Heart left ventricle (tissue), 16 donors: ENCODE data around the gene STK11. TPM values are rescaled to one million over a fixed set of nuclear protein-coding genes. Genes with fewer than 3 reads are reported as not detected.
A peak's percentile ranks its signal among the peaks of the same experiment; 100 is the strongest.

ENCODE experiments used
- ATAC-seq, 4 donors: fragments of 200-7000 bp; cut with Tn5 transposase; one replicate each; pipeline ENCODE4 v1.9.1; 2020 to 2022; ENCODE audit warnings: moderate library complexity in 4 of 4, mild to moderate bottlenecking in 3 of 4, moderate number of reproducible peaks in 1 of 4
- DNase-seq, 5 donors: peaks; one replicate each; pipeline ENCODE4 v3.0.0-alpha.2; 2020
- H3K27ac ChIP-seq, 12 donors: fragments of 200-600 bp; sonication (generic) in 4 of 12; one replicate each; pipeline versions ENCODE4 v1.5.0 to v1.8.0; 2016 to 2022; ENCODE audit warnings: mild to moderate bottlenecking in 2 of 12
- H3K27me3 ChIP-seq, 9 donors: fragments of 200-600 bp; sonication (generic) in 2 of 9; one replicate each; pipeline versions ENCODE4 v1.5.1 to v1.8.0; 2016 to 2022; ENCODE audit warnings: mild to moderate bottlenecking in 3 of 9
- H3K36me3 ChIP-seq, 9 donors: fragments of 200-600 bp; sonication (generic) in 2 of 9; one replicate each; pipeline versions ENCODE4 v1.5.0 to v1.8.0; 2018 to 2022; ENCODE audit warnings: mild to moderate bottlenecking in 2 of 9
- H3K4me1 ChIP-seq, 12 donors: fragments of 200-600 bp; sonication (generic) in 4 of 12; one replicate each; pipeline versions ENCODE4 v1.5.0 to v1.8.0; 2016 to 2022; ENCODE audit warnings: mild to moderate bottlenecking in 3 of 12
- H3K4me3 ChIP-seq, 12 donors: fragments of 200-600 bp; sonication (generic) in 4 of 12; one replicate each; pipeline versions ENCODE4 v1.5.0 to v1.8.0; 2017 to 2022; ENCODE audit warnings: mild to moderate bottlenecking in 9 of 12, moderate library complexity in 4 of 12
- H3K9me3 ChIP-seq, 12 donors: fragments of 200-600 bp; sonication (generic) in 4 of 12; one replicate each; pipeline versions ENCODE4 v1.5.0 to v1.8.0; 2016 to 2022; ENCODE audit warnings: mild to moderate bottlenecking in 1 of 12
- CTCF ChIP-seq, 12 donors: fragments of 200-600 bp; sonication (generic) in 4 of 12; IDR thresholded peaks; one replicate each; pipeline versions ENCODE4 v1.5.0 to v1.8.0; 2018 to 2022; ENCODE audit warnings: antibody characterized with exemption in 12 of 12, mild to moderate bottlenecking in 5 of 12
- POLR2A ChIP-seq, 2 donors: fragments of 450-650 bp; IDR thresholded peaks; one replicate each; pipeline ENCODE4 v1.6.1; 2017; ENCODE audit warnings: antibody characterized with exemption in 2 of 2, mild to moderate bottlenecking in 2 of 2, moderate library complexity in 2 of 2
- WGBS, 4 donors: extraction: QIAGEN DNeasy Blood & Tissue Kit in 2 of 4; methylation state at CpG; one replicate each; pipeline versions ENCODE4 v1.1.5 to v1.1.7; 2013 to 2018; 5-methylcytosine and 5-hydroxymethylcytosine counted together
- intact Hi-C, 10 donors: fragments of 100-400 bp; cut with DNase I; formaldehyde crosslinking; loops; one replicate each; pipeline versions ENCODE4 v1.11.1 to v1.14.2; 2022
- polyA plus RNA-seq, 2 donors: library from polyadenylated mRNA; stranded (reverse); fragments of 200-250 nt; gene quantifications; one replicate each; pipeline ENCODE4 v1.2.3, GENCODE V29; 2013
- total RNA-seq, 9 donors: library from RNA; depleted of rRNA in 2 of 9; stranded (reverse); fragments of >200 nt in 2 of 9; fragmentation: NEBNext Ultra II Directional in 3 of 9; extraction: Animal tissue kit (Norgen Biotek cat#: 25700) in 3 of 9; gene quantifications; one replicate each; pipeline versions ENCODE4 v1.1.0 to v1.2.4, GENCODE V29; 2016 to 2023
- donor health status: ischemic (EF 13 %, LVEDD 7.1; RV severe dilation, severe dysfunction).
- donor health status: healthy with polysubstance abuse.
- donor health status: DM: no; HTN: yes; CAD: no.
- donor health status: DM: no; HTN: no; CAD: no.
- donor health status: ischemic (EF 25% LVEDD 6.9; RV normal size, moderate dysfunction).
- donor health status: ischemic (EF 25% LVEDD 5.7; RV mildly dilated, moderate dysfunction).
- donor health status: healthy.
- donor health status: DM: yes; HTN: yes; CAD: no.
- donor health status: ischemic (EF 35%, LVEDD 5.7; RV mildly dilated, moderate dysfunction).
- donor health status: nonischemic (EF 11% LVEDD 7.7; RV severe dilation, severe dysfunction).
- donor health status: DM: yes; HTN: yes; CAD: no.
- donor health status: PGD.
- donor health status: ischemic (EF 29% LVEDD 5.4; RV normal size, mild dysfunction).
- donor health status: nonischemic (EF 23%, LVEDD 6.1; RV moderate dilation, normal function).

STK11 gene
- total and polyA plus RNA-seq, 11 donors: 44.7 to 92.0 (median 50.7) TPM

- H3K36me3 ChIP-seq: peaks cover 2 to 52% (median 48%) of the 10 kb centered on the region in 9 donors
- intact Hi-C loops: loop anchor here in 6 of 10 donors (5.0 to 10.0 kb wide), 7 partner anchors 83 to 783 kb away; partner anchors contain the start of genes DAZAP1 (in 2 of the 6), GAMT (in 2 of the 6), ADAMTSL5 (in 1 of the 6) and GPX4 (in 1 of the 6)
- peak overlapping the region in 11 of 12 donors; percentile 17 to 100 (median 98) for H3K27ac ChIP-seq
- ATAC-seq: no peak
- TF ChIP-seq POLR2A (IDR thresholded peaks at IDR 0.05) (no peak), CTCF (IDR thresholded peaks at IDR 0.05) (no peak)
- H3K4me3 ChIP-seq: peak overlapping the region in 10 of 12 donors; percentile 33 to 92 (median 72)
- no peaks in the 10 kb centered on the region for H3K27me3 ChIP-seq
- peak in 1 of 5 donors; percentile 43 for DNase-seq
- peaks cover 13 to 91% (median 82%) of the 10 kb centered on the region in 12 donors for H3K4me1 ChIP-seq
- WGBS, 4 donors: 50 to 61% (median 57%) methylated on average over 35 to 37 of the region's 37 CpGs
- H3K9me3 ChIP-seq: no peaks in the 10 kb centered on the region
These were observed 66.2 kb downstream of the STK11 start for GRCh38 chr19:1271528-1272422.

GRCh38 chr19:1272423-1273262 lies 67.1 kb downstream of the STK11 start:
- intact Hi-C loops: loop anchor here in 6 of 10 donors (5.0 to 10.0 kb wide), 7 partner anchors 82 to 782 kb away; partner anchors contain the start of genes DAZAP1 (in 2 of the 6), GAMT (in 2 of the 6), ADAMTSL5 (in 1 of the 6) and GPX4 (in 1 of the 6)
- H3K4me3 ChIP-seq: peak overlapping the region in 7 of 12 donors; percentile 23 to 92 (median 72)
- H3K4me1 ChIP-seq: peaks cover 8 to 83% (median 77%) of the 10 kb centered on the region in 12 donors
- H3K9me3 ChIP-seq: no peaks in the 10 kb centered on the region
- ATAC-seq (no peak), DNase-seq (no peak)
- H3K36me3 ChIP-seq: peaks cover 2 to 60% (median 48%) of the 10 kb centered on the region in 9 donors
- WGBS, 4 donors: 66 to 72% (median 68%) methylated on average over 33 of the region's 33 CpGs
- peak overlapping the region in 10 of 12 donors; percentile 3 to 100 (median 98) for H3K27ac ChIP-seq
- TF ChIP-seq CTCF (IDR thresholded peaks at IDR 0.05): no peak
- no peaks in the 10 kb centered on the region for H3K27me3 ChIP-seq

- WGBS, 4 donors: 65 to 79% (median 69%) methylated on average over 24 to 25 of the region's 25 CpGs
- peak overlapping the region in 3 of 12 donors; percentile 2 to 79 (median 7) for H3K4me3 ChIP-seq
These were observed 67.9 kb downstream of the STK11 start for GRCh38 chr19:1273263-1274041.

More at GRCh38 chr19:1273263-1274041, 67.9 kb downstream of the STK11 start:
- Histone ChIP-seq H3K9me3 (no peaks in the 10 kb centered on the region), H3K27ac (peak overlapping the region in 8 of 12 donors; percentile 8 to 100 (median 98)), H3K36me3 (peaks cover 2 to 67% (median 52%) of the 10 kb centered on the region in 9 donors), H3K27me3 (no peaks in the 10 kb centered on the region), H3K4me1 (peaks cover 8 to 75% (median 69%) of the 10 kb centered on the region in 12 donors)
- DNase-seq (no peak), ATAC-seq (no peak)
- no peak for TF ChIP-seq POLR2A (IDR thresholded peaks at IDR 0.05)
- no peak for TF ChIP-seq CTCF (IDR thresholded peaks at IDR 0.05)
- intact Hi-C loops: loop anchor here in 6 of 10 donors (5.0 to 10.0 kb wide), 7 partner anchors 81 to 781 kb away; partner anchors contain the start of genes DAZAP1 (in 2 of the 6), GAMT (in 2 of the 6), ADAMTSL5 (in 1 of the 6) and GPX4 (in 1 of the 6)
